GM23338 (cell line): ENCODE measurements around the gene FARP1. TPM values are rescaled to one million over a fixed set of nuclear protein-coding genes. Genes with fewer than 3 reads are reported as not detected.

Source experiments
- CREB1 ChIP-seq: fragments of 250-450 bp; sonication (Bioruptor Pico); IDR thresholded peaks from 2 replicates; pipeline ENCODE4 v1.5.0; 2020; ENCODE audit warnings: low read depth, mild to moderate bottlenecking, moderate library complexity
- EZH2phosphoT487 ChIP-seq: fragments of 200-600 bp; sonication (generic); IDR thresholded peaks from one replicate; pipeline ENCODE4 v1.8.1; 2018; ENCODE audit warnings: antibody characterized with exemption; ENCODE audit not compliant: unreplicated experiment
- NANOG ChIP-seq: IDR thresholded peaks from 2 replicates; pipeline ENCODE4 v1.6.1; 2016; ENCODE audit warnings: antibody characterized with exemption, borderline replicate concordance
- POLR2AphosphoS5 ChIP-seq: IDR thresholded peaks from 2 replicates; pipeline ENCODE4 v1.6.1; 2016; ENCODE audit warnings: antibody characterized with exemption, low read depth
- REST ChIP-seq: IDR thresholded peaks from one replicate; pipeline ENCODE4 v1.6.1; 2018; ENCODE audit warnings: antibody characterized with exemption; ENCODE audit not compliant: unreplicated experiment
- STAT1 ChIP-seq: IDR thresholded peaks from one replicate; pipeline ENCODE4 v1.6.1; 2016; ENCODE audit warnings: antibody characterized with exemption; ENCODE audit not compliant: unreplicated experiment
- ZNF114 ChIP-seq: fragments of 250-450 bp; sonication (Bioruptor Pico); IDR thresholded peaks from 2 replicates; pipeline ENCODE4 v1.5.0; 2020; ENCODE audit warnings: mild to moderate bottlenecking, moderate library complexity
- ZNF462 ChIP-seq: fragments of 250-450 bp; sonication (Bioruptor Pico); IDR thresholded peaks from 2 replicates; pipeline ENCODE4 v1.5.0; 2020; ENCODE audit warnings: mild to moderate bottlenecking, moderate library complexity
- polyA plus RNA-seq: library from polyadenylated mRNA; unstranded; fragments of >200 nt; fragmentation: Nextera tagmentation; extraction: Ambion mirVana; gene quantifications from 2 replicates; pipeline ENCODE4 v1.2.1, GENCODE V29; 2016
- total RNA-seq: library from RNA; depleted of rRNA; stranded (reverse); fragments of >200 nt; shearing (Covaris generic); gene quantifications from 2 replicates; pipeline ENCODE4 v1.2.3, GENCODE V29; 2014

Gene FARP1
- total and polyA plus RNA-seq, 2 experiments from 2014 or later: 53.6 to 82.5 TPM

GRCh38 chr13:98221234-98221633 is 78.3 kb downstream of the FARP1 start (continued):
- TF ChIP-seq ZNF462 (no peak), ZNF114 (CRISPR knock-in tag) (no peak), REST (no peak), CREB1 (CRISPR knock-in tag) (no peak), STAT1 (no peak), POLR2AphosphoS5 (no peak), EZH2phosphoT487 (no peak), NANOG (no peak)
